HG02798 (cell line): ENCODE results near the gene ESYT1.

Experiments
- ATAC-seq: cut with Tn5 transposase; IDR thresholded peaks from one replicate; pipeline ENCODE4 v1.9.1; 2021; ENCODE audit warnings: mild to moderate bottlenecking; ENCODE audit not compliant: unreplicated experiment, poor library complexity

The ESYT1 gene

GRCh38 chr12:56178347-56178746, 50.3 kb downstream of the ESYT1 start:
- ATAC-seq: no peak

- no peak for ATAC-seq
These were observed 58.9 kb downstream of the ESYT1 start for GRCh38 chr12:56186957-56187356.

GRCh38 chr12:56188131-56188777, 60.2 kb downstream of the ESYT1 start:
- no peak for ATAC-seq

- ATAC-seq: no peak
These were observed 60.7 kb downstream of the ESYT1 start for GRCh38 chr12:56188778-56189098.

- ATAC-seq: peak; percentile 86
These were observed 61.2 kb downstream of the ESYT1 start, which contains the start of gene SMARCC2 for GRCh38 chr12:56189099-56189917. SMARCC2 (minus strand) TSS chr12:56189483; CDS start chr12:56189461, 22 bp downstream.

- ATAC-seq: peak; percentile 30
These were observed 62.0 kb downstream of the ESYT1 start for GRCh38 chr12:56189918-56190694.

GRCh38 chr12:56190695-56191155, 62.7 kb downstream of the ESYT1 start:
- no peak for ATAC-seq

- ATAC-seq: no peak
These were observed 64.5 kb downstream of the ESYT1 start for GRCh38 chr12:56192582-56192981.

- no peak for ATAC-seq
These were observed 65.0 kb downstream of the ESYT1 start for GRCh38 chr12:56193025-56193578.
